PC-9 (cell line): ENCODE measurements around the gene LINGO3. TPM values are rescaled to one million over a fixed set of nuclear protein-coding genes. Genes with fewer than 3 reads are reported as not detected.

Experiments used
- BruUV-seq: library from RNA; stranded (reverse); fragments of 400-500 nt; replicated peaks from 2 replicates; lab custom pipeline; 2021; lab: Mats Ljungman, UMichigan
- CTCF ChIA-PET: fragments of 300-600 bp; sonication (Branson Sonifier 250); formaldehyde crosslinking; loops from one replicate; lab custom pipeline; 2022; ENCODE audit warnings: antibody characterized with exemption; lab: Charles Lee
- POLR2A ChIA-PET: fragments of 300-600 bp; sonication (Branson Sonifier 250); formaldehyde crosslinking; loops from one replicate; lab custom pipeline; 2022; ENCODE audit warnings: antibody characterized with exemption; ENCODE audit not compliant: unreplicated experiment; lab: Charles Lee
- DNase-seq, 2 experiments: peaks; one replicate each; pipeline versions ENCODE4 v3.0.0 to v3.0.0-alpha.2; 2015 to 2022; ENCODE audit warnings: mixed read lengths in 1 of 2
- H2AFZ ChIP-seq: fragments of 200-600 bp; sonication (generic); 2 replicates; pipeline ENCODE4 v1.8.1; 2017; ENCODE audit warnings: antibody characterized with exemption
- H3F3A ChIP-seq: fragments of 200-600 bp; sonication (generic); 2 replicates; pipeline ENCODE4 v1.8.1; 2017; ENCODE audit warnings: antibody characterized with exemption, mild to moderate bottlenecking, low read depth; ENCODE audit not compliant: insufficient read depth
- H3K27ac ChIP-seq: fragments of 200-600 bp; sonication (generic); 2 replicates; pipeline ENCODE4 v1.6.1; 2016; ENCODE audit warnings: mixed run types
- H3K27me3 ChIP-seq: fragments of 200-600 bp; sonication (generic); 2 replicates; pipeline ENCODE4 v1.6.1; 2016; ENCODE audit warnings: low read depth, mixed run types; ENCODE audit not compliant: insufficient read depth
- H3K36me3 ChIP-seq: fragments of 200-600 bp; sonication (generic); 2 replicates; pipeline ENCODE4 v1.6.1; 2016; ENCODE audit warnings: low read depth, mixed run types
- H3K4me1 ChIP-seq: fragments of 200-600 bp; sonication (generic); replicated peaks from 2 replicates; pipeline ENCODE4 v1.6.1; 2016; ENCODE audit warnings: mixed run types; ENCODE audit not compliant: insufficient read depth
- H3K4me2 ChIP-seq: fragments of 200-600 bp; sonication (generic); 2 replicates; pipeline ENCODE4 v1.6.1; 2017; ENCODE audit warnings: mixed run types
- H3K4me3 ChIP-seq: fragments of 200-600 bp; sonication (generic); 2 replicates; pipeline ENCODE4 v1.6.1; 2016; ENCODE audit warnings: mixed run types
- H3K79me2 ChIP-seq: fragments of 200-600 bp; sonication (generic); 2 replicates; pipeline ENCODE4 v1.6.1; 2017; ENCODE audit warnings: low read depth, mixed run types
- H3K9me2 ChIP-seq: fragments of 200-600 bp; sonication (generic); 2 replicates; pipeline ENCODE4 v1.8.1; 2017; ENCODE audit warnings: mild to moderate bottlenecking; ENCODE audit not compliant: insufficient read depth
- H3K9me3 ChIP-seq: fragments of 200-600 bp; sonication (generic); 2 replicates; pipeline ENCODE4 v1.8.1; 2016; ENCODE audit warnings: low read depth; ENCODE audit not compliant: insufficient read depth
- H4K20me1 ChIP-seq: fragments of 200-600 bp; sonication (generic); 2 replicates; pipeline ENCODE4 v1.8.1; 2017; ENCODE audit not compliant: insufficient read depth
- EZH2 ChIP-seq: fragments of 200-600 bp; sonication (generic); IDR thresholded peaks from 2 replicates; pipeline ENCODE4 v1.8.0; 2017; ENCODE audit warnings: antibody characterized with exemption, low read depth
- intact Hi-C: fragments of 100-400 bp; cut with micrococcal nuclease; formaldehyde crosslinking; loops from one replicate; pipeline ENCODE4 v1.10.0; 2022; ENCODE audit not compliant: unreplicated experiment
- total RNA-seq: library from RNA; stranded (reverse); gene quantifications from 2 replicates; pipeline ENCODE4 v1.2.3, GENCODE V29; 2021
- TF ChIP-seq, protein P1 (sequence below): fragments of 200-600 bp; sonication (generic); conservative IDR thresholded peaks from 2 replicates; pipeline ENCODE4 v1.6.1; 2017; ENCODE audit warnings: mixed run types, antibody characterized with exemption, mild to moderate bottlenecking, moderate library complexity

Gene LINGO3
- total RNA-seq, 1 experiment from 2014 or later = not detected

DNA sequence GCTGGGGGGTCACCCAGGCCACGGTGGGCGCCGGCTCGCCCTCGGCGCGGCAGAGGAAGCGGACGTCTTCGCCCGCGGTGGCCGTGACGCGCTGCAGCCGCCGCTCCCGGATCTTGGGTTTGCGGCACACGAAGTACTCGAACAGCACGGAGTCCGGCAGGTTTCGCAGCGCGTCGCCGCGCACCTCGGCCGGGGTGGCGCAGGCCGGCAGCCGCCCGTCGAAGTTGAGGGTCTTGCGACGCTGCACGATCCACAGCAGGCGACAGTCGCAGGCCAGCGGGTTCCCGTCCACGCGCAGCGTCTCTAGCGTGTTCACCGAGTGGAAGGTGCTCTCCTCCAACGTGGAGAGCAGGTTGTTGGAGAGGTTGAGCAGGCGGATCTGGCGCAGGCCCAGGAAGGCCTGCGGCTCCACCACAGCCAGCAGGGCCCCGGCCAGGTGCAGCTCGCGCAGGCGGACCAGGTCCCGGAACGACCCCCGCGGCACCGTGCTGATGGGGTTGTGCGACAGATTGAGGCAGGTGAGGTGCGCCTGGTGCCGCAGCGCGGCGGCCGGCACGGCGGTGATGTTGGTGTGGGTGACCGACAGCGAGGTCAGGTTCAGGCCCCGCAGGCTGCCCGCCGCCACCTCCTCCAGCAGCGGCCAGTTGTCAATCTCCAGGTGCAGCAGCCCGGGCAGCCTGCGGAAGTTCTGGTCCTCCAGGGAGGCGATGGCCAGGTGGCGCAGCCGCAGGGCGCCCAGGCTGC lies 17.3 kb downstream of the LINGO3 start:
- H3K36me3 ChIP-seq = no peaks in the 10 kb centered on the region
- H3K4me1 ChIP-seq = no peaks in the 10 kb centered on the region
- intact Hi-C loops = no loop called here
- H2AFZ ChIP-seq = no peak overlapping the region
- no peak overlapping the region for H3K4me3 ChIP-seq
- H3F3A ChIP-seq = no peaks in the 10 kb centered on the region
- H3K27me3 ChIP-seq = no peaks in the 10 kb centered on the region
- CTCF ChIA-PET = no interaction called here
- H3K27ac ChIP-seq = no peak overlapping the region
- TF ChIP-seq, protein P1, sequence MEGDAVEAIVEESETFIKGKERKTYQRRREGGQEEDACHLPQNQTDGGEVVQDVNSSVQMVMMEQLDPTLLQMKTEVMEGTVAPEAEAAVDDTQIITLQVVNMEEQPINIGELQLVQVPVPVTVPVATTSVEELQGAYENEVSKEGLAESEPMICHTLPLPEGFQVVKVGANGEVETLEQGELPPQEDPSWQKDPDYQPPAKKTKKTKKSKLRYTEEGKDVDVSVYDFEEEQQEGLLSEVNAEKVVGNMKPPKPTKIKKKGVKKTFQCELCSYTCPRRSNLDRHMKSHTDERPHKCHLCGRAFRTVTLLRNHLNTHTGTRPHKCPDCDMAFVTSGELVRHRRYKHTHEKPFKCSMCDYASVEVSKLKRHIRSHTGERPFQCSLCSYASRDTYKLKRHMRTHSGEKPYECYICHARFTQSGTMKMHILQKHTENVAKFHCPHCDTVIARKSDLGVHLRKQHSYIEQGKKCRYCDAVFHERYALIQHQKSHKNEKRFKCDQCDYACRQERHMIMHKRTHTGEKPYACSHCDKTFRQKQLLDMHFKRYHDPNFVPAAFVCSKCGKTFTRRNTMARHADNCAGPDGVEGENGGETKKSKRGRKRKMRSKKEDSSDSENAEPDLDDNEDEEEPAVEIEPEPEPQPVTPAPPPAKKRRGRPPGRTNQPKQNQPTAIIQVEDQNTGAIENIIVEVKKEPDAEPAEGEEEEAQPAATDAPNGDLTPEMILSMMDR = no peak
- TF ChIP-seq EZH2 = no peak
- H3K4me2 ChIP-seq = no peak overlapping the region
- H3K79me2 ChIP-seq = no peaks in the 10 kb centered on the region
- no peak for DNase-seq
- H3K9me2 ChIP-seq = no peaks in the 10 kb centered on the region
- no TSS peak for BruUV-seq
- no peaks in the 10 kb centered on the region for H4K20me1 ChIP-seq
- no peaks in the 10 kb centered on the region for H3K9me3 ChIP-seq
- POLR2A ChIA-PET = no interaction called here

DNA sequence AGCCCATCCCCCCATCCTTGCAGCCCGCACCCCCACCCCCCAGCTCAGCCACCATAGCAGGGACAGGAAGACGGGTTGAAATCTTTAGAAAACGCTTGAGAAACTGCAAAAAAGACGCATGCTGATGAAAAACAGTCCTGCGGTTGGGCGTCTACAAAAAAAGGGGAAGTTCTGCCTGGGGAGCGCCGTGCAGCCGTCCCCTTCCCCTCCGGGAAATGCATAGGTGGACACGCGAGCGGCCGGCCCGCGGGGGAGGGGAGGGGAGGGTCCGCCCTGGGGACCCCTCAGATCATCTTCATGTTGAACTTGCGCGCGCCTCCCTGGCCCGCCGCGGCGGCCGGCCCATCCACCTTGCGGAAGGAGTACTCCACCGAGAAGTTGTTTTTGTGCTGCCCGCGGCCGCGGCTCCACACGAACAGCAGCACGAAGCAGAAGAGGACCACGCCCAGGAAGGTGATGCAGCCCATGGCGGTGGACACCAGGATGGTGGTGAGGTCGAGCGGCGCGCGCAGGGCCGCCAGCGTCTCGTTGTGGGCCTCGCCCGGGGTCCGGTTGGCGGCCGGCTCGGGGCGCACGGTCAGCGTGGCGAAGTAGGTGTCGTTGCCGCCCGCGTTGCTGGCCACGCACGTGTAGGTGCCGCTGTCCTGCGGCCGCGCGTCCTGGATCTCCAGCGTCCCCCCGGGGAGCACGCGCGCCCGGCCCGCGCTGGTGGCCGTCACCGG lies 18.1 kb downstream of the LINGO3 start:
- no peak overlapping the region for H3K4me2 ChIP-seq
- H3K9me2 ChIP-seq = no peaks in the 10 kb centered on the region
- H3K4me3 ChIP-seq = no peak overlapping the region
- TF ChIP-seq, protein P1 = no peak
- no peak for TF ChIP-seq EZH2
- ChIA-PET POLR2A (no interaction called here), CTCF (no interaction called here)
- no peak for DNase-seq
- no peaks in the 10 kb centered on the region for H3K4me1 ChIP-seq
- H3K79me2 ChIP-seq = no peaks in the 10 kb centered on the region
- BruUV-seq = no TSS peak
- H3F3A ChIP-seq = no peaks in the 10 kb centered on the region
- no peaks in the 10 kb centered on the region for H3K27me3 ChIP-seq
- no peaks in the 10 kb centered on the region for H3K9me3 ChIP-seq
- no peaks in the 10 kb centered on the region for H4K20me1 ChIP-seq
- no peaks in the 10 kb centered on the region for H3K36me3 ChIP-seq
- no peak overlapping the region for H3K27ac ChIP-seq
- intact Hi-C loops = no loop called here
- H2AFZ ChIP-seq = no peak overlapping the region

DNA sequence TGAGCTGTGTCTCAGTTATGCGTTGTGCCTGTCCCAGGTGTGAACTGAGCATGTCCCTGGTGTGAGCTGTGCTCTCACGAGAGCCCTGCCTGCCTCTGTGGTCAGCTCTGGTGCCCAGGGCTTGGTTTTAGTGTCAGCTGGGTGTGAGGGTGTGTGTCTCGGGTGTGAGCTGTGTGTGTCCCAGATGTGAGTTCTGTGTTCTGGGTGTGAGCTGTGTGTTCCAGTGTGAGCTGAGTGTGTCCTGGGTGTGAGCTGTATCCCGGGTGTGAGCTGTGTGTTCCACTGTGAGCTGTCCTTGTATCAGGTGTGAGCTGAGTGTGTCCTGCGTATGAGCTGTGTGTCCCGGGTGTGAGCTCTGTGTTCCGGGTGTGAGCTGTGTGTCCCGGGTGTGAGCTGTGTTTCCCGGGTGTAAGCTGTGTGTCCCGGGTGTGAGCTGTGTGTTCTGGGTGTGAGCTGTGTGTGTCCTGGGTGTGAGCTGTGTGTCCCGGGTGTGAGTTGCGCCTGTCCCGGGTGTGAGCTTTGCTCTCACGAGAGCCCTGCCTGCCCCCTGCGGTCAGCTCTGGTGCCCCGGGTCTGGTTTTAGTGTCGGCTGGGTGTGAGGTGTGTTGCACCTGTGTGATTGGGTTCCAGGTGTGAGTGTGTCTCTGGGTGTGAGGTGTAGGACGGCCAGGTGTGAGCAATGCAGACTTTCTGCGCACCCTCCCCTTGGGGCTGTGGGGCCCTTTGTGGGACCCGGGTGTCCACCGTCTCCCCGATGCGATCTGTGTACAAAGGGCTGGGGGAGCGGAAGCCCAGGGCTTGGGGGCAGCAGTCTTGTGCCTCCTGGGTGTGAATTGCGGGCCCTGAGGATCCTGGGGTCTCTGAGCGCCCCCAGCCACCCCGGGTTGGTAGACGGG lies 18.9 kb downstream of the LINGO3 start:
- Histone ChIP-seq H3K27ac (no peak overlapping the region), H3K79me2 (no peaks in the 10 kb centered on the region), H3F3A (no peaks in the 10 kb centered on the region), H3K27me3 (no peaks in the 10 kb centered on the region), H3K9me3 (no peaks in the 10 kb centered on the region), H3K4me1 (no peaks in the 10 kb centered on the region), H2AFZ (no peak overlapping the region), H3K4me3 (no peak overlapping the region), H3K9me2 (no peaks in the 10 kb centered on the region), H3K4me2 (no peak overlapping the region), H3K36me3 (no peaks in the 10 kb centered on the region), H4K20me1 (no peaks in the 10 kb centered on the region)
- TF ChIP-seq EZH2 = no peak
- TF ChIP-seq, protein P1 = no peak
- intact Hi-C loops = no loop called here
- ChIA-PET POLR2A (no interaction called here), CTCF (no interaction called here)
- BruUV-seq = no TSS peak
- no peak for DNase-seq
